Muscle of leg (tissue), 11 donors: Measurements from ENCODE around the gene PKN2. TPM values are rescaled to one million over a fixed set of nuclear protein-coding genes. Genes with fewer than 3 reads are reported as not detected.

Source experiments
- DNase-seq: peaks from one replicate; pipeline ENCODE4 v3.0.0; 2013
- H3K27ac ChIP-seq: one replicate; pipeline ENCODE4 v1.5.1; 2013; ENCODE audit warnings: mild to moderate bottlenecking, low read length, control low read depth
- H3K27me3 ChIP-seq: one replicate; pipeline ENCODE4 v1.6.1; 2013; ENCODE audit warnings: low read length; ENCODE audit not compliant: control insufficient read depth, insufficient read depth
- H3K36me3 ChIP-seq: one replicate; pipeline ENCODE4 v1.6.1; 2013; ENCODE audit warnings: low read length; ENCODE audit not compliant: control insufficient read depth, insufficient read depth
- H3K4me1 ChIP-seq: one replicate; pipeline ENCODE4 v1.6.1; 2013; ENCODE audit warnings: low read length; ENCODE audit not compliant: control insufficient read depth, insufficient read depth
- H3K4me3 ChIP-seq: one replicate; pipeline ENCODE4 v1.5.1; 2013; ENCODE audit warnings: low read length, control low read depth
- H3K9me3 ChIP-seq: replicated peaks from 2 replicates; pipeline ENCODE4 v1.6.1; 2013; ENCODE audit warnings: low read depth, low read length; ENCODE audit not compliant: control insufficient read depth
- WGBS: methylation state at CpG from one replicate; pipeline ENCODE4 v1.1.5; 2013; ENCODE audit warnings: missing lambda C conversion rate; ENCODE audit not compliant: insufficient coverage; 5-methylcytosine and 5-hydroxymethylcytosine counted together
- polyA plus RNA-seq, 8 donors: library from polyadenylated mRNA; unstranded; fragments of 120-200 nt; gene quantifications; one replicate each; pipeline versions ENCODE4 v1.2.1 to v1.2.3, GENCODE V29; 2013; ENCODE audit warnings: inconsistent platforms in 1 of 8, low replicate concordance in 1 of 8; ENCODE audit not compliant: insufficient read length in 8 of 8, insufficient read depth in 1 of 8
- total RNA-seq: library from RNA; stranded (reverse); fragments of 120-200 nt; gene quantifications from one replicate; pipeline ENCODE4 v1.2.4, GENCODE V29; 2013

The PKN2 gene
- total and polyA plus RNA-seq, 9 donors: 25.9 to 39.7 (median 29.0) TPM

DNA sequence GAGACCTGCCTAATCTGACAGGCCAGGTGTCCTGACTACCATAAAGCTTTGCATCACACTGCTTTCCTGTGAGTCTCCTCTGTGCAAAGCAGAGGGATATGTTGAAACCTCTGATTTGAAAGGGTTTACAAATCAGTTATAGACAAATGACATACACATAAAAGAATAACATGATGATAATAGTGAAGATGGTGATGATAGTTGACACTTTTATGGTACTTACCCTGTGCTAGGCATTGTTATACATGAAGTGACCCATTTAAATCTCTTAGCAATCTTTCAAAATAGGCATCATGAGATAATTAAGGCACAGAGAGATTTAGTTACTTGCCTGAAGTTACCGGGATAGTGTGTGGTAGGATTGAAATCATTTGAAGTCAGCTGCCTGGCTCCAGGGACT, 34.1 kb upstream of the PKN2 start:
- no peaks in the 10 kb centered on the region for H3K4me1 ChIP-seq
- no peaks in the 10 kb centered on the region for H3K27me3 ChIP-seq
- H3K4me3 ChIP-seq: no peak overlapping the region
- no peak overlapping the region for H3K27ac ChIP-seq
- H3K9me3 ChIP-seq: no peaks in the 10 kb centered on the region
- H3K36me3 ChIP-seq: no peaks in the 10 kb centered on the region
- no CpG with 5 or more reads among the region's 1 CpG for WGBS
- no peak for DNase-seq

DNA sequence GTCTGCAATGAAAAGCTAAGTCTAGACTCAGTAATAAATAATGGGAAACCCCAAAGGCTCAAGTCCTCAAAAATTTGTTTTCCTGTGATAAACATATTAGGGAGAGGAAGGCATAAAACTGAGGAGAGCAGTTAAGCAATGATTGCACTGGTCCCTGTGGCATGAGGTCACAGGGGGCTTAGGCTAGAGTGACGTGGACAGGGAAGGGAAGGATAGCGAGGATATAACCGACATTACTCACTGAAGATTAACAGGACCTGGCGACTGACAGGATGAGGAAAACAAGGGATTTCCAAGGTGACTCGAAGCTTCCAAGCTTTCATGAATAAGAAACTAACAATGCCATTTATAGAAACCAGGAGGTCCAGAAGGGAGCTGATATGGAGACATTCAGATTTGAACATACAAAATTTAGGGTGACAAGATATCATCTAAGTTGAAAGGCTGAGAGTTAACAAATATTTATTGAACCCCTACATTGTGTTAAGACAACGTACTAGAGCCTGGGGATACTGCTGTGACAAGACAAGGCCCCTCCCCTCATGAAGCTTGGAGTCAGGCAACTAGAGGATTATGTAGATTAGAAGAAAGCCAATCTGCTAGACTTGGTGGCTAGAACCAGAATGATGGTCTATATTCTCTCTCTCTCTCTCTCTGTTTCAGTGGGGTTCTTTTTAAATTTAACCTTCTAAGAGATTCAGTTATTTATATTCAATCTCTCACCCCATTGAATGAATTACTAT, 33.2 kb upstream of the PKN2 start:
- Histone ChIP-seq H3K27ac (no peak overlapping the region), H3K9me3 (no peaks in the 10 kb centered on the region), H3K4me1 (no peaks in the 10 kb centered on the region), H3K4me3 (no peak overlapping the region), H3K27me3 (no peaks in the 10 kb centered on the region), H3K36me3 (no peaks in the 10 kb centered on the region)
- no peak for DNase-seq
- 73% methylated on average over 3 of the region's 6 CpGs for WGBS

DNA sequence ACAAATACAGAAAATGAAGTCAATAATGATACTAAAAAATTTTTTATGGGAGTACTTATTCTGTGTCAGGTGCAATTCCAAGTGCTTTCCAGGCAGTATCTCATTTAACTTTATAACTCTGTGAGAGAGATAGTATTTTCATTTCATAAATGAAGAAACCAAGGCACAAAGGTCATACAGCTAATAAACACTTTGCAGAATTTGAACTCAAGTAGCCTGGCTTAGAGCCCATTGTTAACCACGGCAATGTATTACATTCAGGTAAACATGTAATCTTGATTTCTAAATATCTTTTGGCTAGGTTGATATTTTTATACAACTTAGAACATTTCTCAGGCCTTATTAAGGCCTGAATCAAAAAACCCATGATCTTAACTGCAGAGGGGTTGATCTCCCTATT, 28.9 kb upstream of the PKN2 start:
- no peaks in the 10 kb centered on the region for H3K4me1 ChIP-seq
- no peak overlapping the region for H3K27ac ChIP-seq
- WGBS: no CpG with 5 or more reads among the region's 1 CpG
- no peaks in the 10 kb centered on the region for H3K9me3 ChIP-seq
- H3K4me3 ChIP-seq: no peak overlapping the region
- H3K27me3 ChIP-seq: no peaks in the 10 kb centered on the region
- H3K36me3 ChIP-seq: no peaks in the 10 kb centered on the region
- no peak for DNase-seq

DNA sequence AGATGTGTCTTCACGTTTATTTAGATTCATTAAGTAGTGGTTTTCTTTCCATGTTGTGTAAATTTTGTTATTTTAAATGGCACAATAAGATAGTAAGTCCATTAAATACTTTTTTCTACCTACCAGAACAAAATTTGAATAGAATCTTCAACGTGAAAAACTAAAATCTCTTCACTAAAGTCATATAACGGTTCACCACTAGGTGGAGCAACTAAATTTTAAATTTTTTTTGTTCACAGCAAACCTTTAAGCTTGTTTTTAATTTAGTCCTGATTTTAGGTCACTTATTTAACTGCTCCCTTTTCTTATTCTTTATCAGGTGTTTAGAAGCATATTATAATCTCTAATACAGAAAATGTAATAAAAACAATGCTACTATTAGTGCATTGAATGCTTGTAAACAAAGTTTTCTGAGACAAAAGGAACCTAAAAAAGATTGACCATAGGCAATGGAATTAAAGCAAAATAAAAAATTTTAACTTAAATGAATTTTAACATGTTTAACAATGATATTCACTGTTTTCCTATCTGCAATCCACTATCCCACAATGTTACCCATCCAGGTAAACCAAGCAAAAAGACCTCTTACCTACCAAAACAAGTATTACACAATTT, 28.3 kb upstream of the PKN2 start:
- no CpG with 5 or more reads among the region's 3 CpGs for WGBS
- H3K4me1 ChIP-seq: no peaks in the 10 kb centered on the region
- H3K9me3 ChIP-seq: no peaks in the 10 kb centered on the region
- no peak overlapping the region for H3K4me3 ChIP-seq
- H3K36me3 ChIP-seq: no peaks in the 10 kb centered on the region
- DNase-seq: peak; percentile 33
- no peaks in the 10 kb centered on the region for H3K27me3 ChIP-seq
- no peak overlapping the region for H3K27ac ChIP-seq

DNA sequence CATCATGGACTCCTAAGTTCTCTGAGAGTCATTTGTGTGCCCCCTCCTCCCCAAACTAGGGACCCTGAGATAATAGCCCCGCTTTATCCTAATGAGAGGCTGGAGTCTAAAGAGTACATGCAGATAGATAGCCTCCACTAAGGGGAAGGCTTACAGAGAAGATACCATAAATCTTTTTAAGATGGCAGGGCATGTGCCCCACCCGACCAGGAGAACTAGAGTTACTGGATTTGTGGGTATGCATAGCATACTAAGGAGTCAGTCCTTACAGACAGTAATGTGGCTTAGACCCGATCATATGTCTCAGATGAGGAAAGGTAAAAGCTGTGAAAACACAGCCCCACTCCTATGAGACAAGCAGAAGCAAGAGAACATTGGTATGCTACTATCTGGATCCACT, 25.7 kb upstream of the PKN2 start:
- no peak for DNase-seq
- no CpG with 5 or more reads among the region's 3 CpGs for WGBS
- Histone ChIP-seq H3K4me3 (no peak overlapping the region), H3K27ac (no peak overlapping the region), H3K9me3 (no peaks in the 10 kb centered on the region), H3K36me3 (no peaks in the 10 kb centered on the region), H3K4me1 (no peaks in the 10 kb centered on the region), H3K27me3 (no peaks in the 10 kb centered on the region)

DNA sequence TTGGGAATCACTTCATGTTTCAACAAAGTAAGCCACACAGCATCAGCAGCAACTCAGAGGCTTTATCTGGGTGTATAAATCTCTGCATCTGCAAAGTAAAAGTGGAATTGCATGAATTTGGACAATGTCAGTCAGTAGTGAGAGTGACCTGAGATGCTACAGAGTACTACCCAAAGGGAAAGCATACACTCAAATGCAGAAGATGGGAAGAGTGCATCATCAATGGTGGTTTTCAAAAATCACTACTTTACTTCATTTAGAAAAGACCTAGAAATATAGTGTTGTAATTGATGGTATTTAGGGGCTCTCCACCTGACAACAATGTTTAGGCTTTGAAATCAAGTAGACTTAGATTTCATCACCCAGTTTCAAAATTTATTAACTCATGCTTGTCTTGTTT, 24.5 kb upstream of the PKN2 start:
- no peaks in the 10 kb centered on the region for H3K4me1 ChIP-seq
- H3K27me3 ChIP-seq: no peaks in the 10 kb centered on the region
- no peak for DNase-seq
- H3K4me3 ChIP-seq: no peak overlapping the region
- no peaks in the 10 kb centered on the region for H3K36me3 ChIP-seq
- no peaks in the 10 kb centered on the region for H3K9me3 ChIP-seq
- no peak overlapping the region for H3K27ac ChIP-seq

DNA sequence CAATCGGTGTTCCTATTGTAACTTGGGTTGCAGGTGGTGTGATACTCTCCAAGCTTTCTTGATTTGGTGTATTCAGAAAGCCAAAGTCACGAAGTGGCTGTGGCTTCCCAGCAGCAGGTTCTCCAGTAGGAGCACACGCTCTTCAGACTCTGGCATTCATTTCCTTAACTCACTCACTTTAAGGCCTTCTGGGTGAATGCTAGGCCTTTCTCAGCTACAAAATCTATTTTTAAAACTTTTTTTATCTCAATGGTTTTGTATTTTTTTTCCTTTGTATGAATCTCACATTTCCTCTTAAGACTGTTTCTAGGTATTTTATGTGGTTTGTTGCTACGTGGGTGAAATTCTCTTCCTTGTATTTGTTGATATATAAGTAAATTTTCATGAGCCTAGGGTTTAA, 22.9 kb upstream of the PKN2 start:
- no peak for DNase-seq
- Histone ChIP-seq H3K4me1 (no peaks in the 10 kb centered on the region), H3K27me3 (no peaks in the 10 kb centered on the region), H3K27ac (no peak overlapping the region), H3K4me3 (no peak overlapping the region), H3K36me3 (no peaks in the 10 kb centered on the region), H3K9me3 (no peaks in the 10 kb centered on the region)
- 100% methylated on average over 1 of the region's 4 CpGs for WGBS

DNA sequence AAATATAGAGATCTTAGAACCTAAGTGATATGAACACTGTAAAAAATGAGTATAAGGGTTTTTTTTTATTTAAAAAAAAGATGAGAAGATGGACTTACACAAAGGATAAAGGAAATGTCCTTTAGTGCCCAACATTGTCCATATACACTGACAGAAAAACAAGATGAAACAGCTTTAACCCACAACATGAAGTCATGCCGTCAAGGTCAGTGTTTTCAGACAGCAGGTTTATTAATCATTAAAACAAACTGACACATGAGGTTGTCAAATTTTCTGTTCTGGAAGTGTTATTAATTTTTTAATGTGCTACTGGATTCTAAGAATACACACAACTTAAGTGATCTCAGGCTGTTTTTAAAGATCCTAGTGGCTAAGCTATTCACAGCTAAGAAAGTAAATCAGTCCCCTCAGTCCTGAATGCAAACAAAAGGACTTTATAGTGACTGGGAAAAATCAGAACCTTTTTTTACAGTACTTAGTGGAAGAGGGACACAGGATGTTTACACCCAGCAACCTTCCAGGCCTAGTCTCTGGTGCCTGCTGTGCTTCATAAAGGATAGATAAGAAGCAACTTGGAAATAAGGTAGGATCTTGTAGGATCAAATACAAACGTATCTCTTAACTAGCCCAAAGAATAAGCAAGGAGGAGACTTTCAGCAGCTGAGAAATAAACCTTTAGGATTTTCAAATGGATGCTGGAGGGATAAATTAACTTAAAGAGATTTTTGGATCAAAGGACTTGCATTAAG, 21.9 kb upstream of the PKN2 start:
- Histone ChIP-seq H3K9me3 (no peaks in the 10 kb centered on the region), H3K36me3 (no peaks in the 10 kb centered on the region), H3K4me1 (no peaks in the 10 kb centered on the region), H3K27ac (no peak overlapping the region), H3K27me3 (no peaks in the 10 kb centered on the region), H3K4me3 (no peak overlapping the region)
- WGBS: no CpG with 5 or more reads among the region's 2 CpGs
- no peak for DNase-seq

DNA sequence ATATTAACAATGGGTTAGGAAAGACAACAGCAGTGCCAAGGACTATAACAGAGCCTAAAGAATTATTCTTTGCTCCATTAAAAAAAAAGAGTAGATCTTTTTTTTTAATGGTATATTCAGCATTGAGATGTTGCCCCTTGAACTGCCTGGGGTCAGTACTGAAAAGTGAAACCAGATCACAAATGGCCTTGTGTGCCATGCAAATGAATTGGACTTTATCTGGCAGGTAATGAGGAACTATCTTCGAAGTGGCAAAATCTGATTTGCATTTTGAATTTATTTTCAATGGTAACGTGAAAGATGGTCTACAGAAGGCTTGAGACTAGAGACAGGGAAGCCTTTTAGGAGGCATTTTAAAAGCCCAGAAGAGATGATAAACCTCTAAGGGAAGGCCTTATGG, 21.4 kb upstream of the PKN2 start:
- no peak for DNase-seq
- Histone ChIP-seq H3K27me3 (no peaks in the 10 kb centered on the region), H3K27ac (no peak overlapping the region), H3K4me3 (no peak overlapping the region), H3K4me1 (no peaks in the 10 kb centered on the region), H3K9me3 (no peaks in the 10 kb centered on the region), H3K36me3 (no peaks in the 10 kb centered on the region)
- 76% methylated on average over 1 of the region's 2 CpGs for WGBS

DNA sequence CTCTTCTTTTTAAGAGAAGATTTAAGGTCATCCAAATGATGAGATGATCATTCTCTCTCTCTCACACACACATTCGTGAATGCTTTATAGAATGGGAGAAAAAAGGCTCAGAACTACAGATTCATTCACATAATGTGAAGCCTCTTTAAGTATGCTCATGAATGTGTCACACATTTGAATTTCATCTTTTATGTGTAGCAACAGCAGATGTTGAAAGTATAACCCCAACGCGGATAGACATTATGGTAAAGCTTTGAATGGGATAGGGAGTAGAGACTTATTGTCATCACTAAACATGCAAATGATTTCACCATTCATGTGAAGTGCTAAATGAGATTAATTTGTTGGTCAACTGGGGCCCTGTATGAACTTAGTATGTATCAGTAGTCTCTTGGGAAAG, 15.7 kb upstream of the PKN2 start:
- Histone ChIP-seq H3K4me3 (no peak overlapping the region), H3K36me3 (no peaks in the 10 kb centered on the region), H3K27ac (no peak overlapping the region), H3K27me3 (no peaks in the 10 kb centered on the region), H3K9me3 (no peaks in the 10 kb centered on the region), H3K4me1 (no peaks in the 10 kb centered on the region)
- DNase-seq: no peak
- no CpG with 5 or more reads among the region's 3 CpGs for WGBS
